OCI-LY7 (cell line): ENCODE results near the gene SMIM29. TPM values are rescaled to one million over a fixed set of nuclear protein-coding genes. Genes with fewer than 3 reads are reported as not detected.

ENCODE experiments used
- BruUV-seq: library from RNA; stranded (reverse); fragments of 400-500 nt; replicated peaks from 2 replicates; lab custom pipeline; 2021; lab: Mats Ljungman, UMichigan
- CTCF ChIA-PET: fragments of 300-600 bp; sonication (Branson Sonifier 250); formaldehyde crosslinking; loops from one replicate; lab custom pipeline; 2022; ENCODE audit warnings: antibody characterized with exemption; ENCODE audit not compliant: unreplicated experiment; lab: Charles Lee
- POLR2A ChIA-PET: fragments of 300-600 bp; sonication (Branson Sonifier 250); formaldehyde crosslinking; loops from one replicate; lab custom pipeline; 2022; ENCODE audit warnings: antibody characterized with exemption; lab: Charles Lee
- DNase-seq: peaks from one replicate; pipeline ENCODE4 v3.0.0-alpha.2; 2015; ENCODE audit warnings: low spot score
- H2AFZ ChIP-seq: fragments of 200-600 bp; sonication (generic), shearing (Covaris generic); 2 replicates; pipeline ENCODE4 v1.6.1; 2014; ENCODE audit warnings: mild to moderate bottlenecking, antibody characterized with exemption, low read length, moderate library complexity
- H3K27ac ChIP-seq: fragments of 200-600 bp; sonication (generic); 2 replicates; pipeline ENCODE4 v1.5.1; 2014; ENCODE audit warnings: mixed run types, low read depth, mild to moderate bottlenecking, moderate library complexity, low read length, inconsistent platforms; ENCODE audit not compliant: poor library complexity, severe bottlenecking
- H3K36me3 ChIP-seq: fragments of 200-600 bp; sonication (generic); 2 replicates; pipeline ENCODE4 v1.6.1; 2014; ENCODE audit warnings: mild to moderate bottlenecking, antibody characterized with exemption, low read length, moderate library complexity, mixed read lengths; ENCODE audit not compliant: insufficient read depth
- H3K4me1 ChIP-seq: fragments of 200-600 bp; sonication (generic); 2 replicates; pipeline ENCODE4 v1.5.1; 2014; ENCODE audit warnings: mild to moderate bottlenecking, low read length; ENCODE audit not compliant: insufficient read depth, poor library complexity, severe bottlenecking
- H3K4me2 ChIP-seq: fragments of 200-600 bp; sonication (generic); 2 replicates; pipeline ENCODE4 v1.6.1; 2014; ENCODE audit warnings: mild to moderate bottlenecking, low read length
- H3K4me3 ChIP-seq: fragments of 200-600 bp; sonication (generic); 2 replicates; pipeline ENCODE4 v1.5.1; 2014; ENCODE audit warnings: mild to moderate bottlenecking, low read depth, low read length; ENCODE audit not compliant: poor library complexity, severe bottlenecking
- H3K79me2 ChIP-seq: fragments of 200-600 bp; sonication (generic); 2 replicates; pipeline ENCODE4 v1.6.1; 2016; ENCODE audit warnings: low read depth, mild to moderate bottlenecking, low read length, moderate library complexity, mixed read lengths; ENCODE audit not compliant: insufficient read depth
- H3K9me2 ChIP-seq: fragments of 200-600 bp; sonication (generic); 2 replicates; pipeline ENCODE4 v1.6.1; 2016; ENCODE audit warnings: mild to moderate bottlenecking, low read length, mixed read lengths; ENCODE audit not compliant: insufficient read depth
- H3K9me3 ChIP-seq: fragments of 200-600 bp; sonication (generic); 2 replicates; pipeline ENCODE4 v1.6.1; 2014; ENCODE audit warnings: mild to moderate bottlenecking, mixed run types, low read length, mixed read lengths
- H4K20me1 ChIP-seq: fragments of 200-600 bp; sonication (generic); 2 replicates; pipeline ENCODE4 v1.6.1; 2014; ENCODE audit warnings: mild to moderate bottlenecking, antibody characterized with exemption, low read length, moderate library complexity, mixed read lengths; ENCODE audit not compliant: insufficient read depth
- EZH2phosphoT487 ChIP-seq: fragments of 200-600 bp; sonication (generic); IDR thresholded peaks from 2 replicates; pipeline ENCODE4 v1.6.1; 2018; ENCODE audit warnings: low read depth, borderline replicate concordance, mild to moderate bottlenecking, mixed run types, antibody characterized with exemption, low read length, moderate library complexity, mixed read lengths
- intact Hi-C: fragments of 100-400 bp; cut with micrococcal nuclease; formaldehyde crosslinking; loops from one replicate; pipeline ENCODE4 v1.10.0; 2022; ENCODE audit not compliant: unreplicated experiment
- total RNA-seq, 2 experiments: library from RNA; depleted of rRNA in 1 of 2; stranded (reverse); fragments of >200 nt in 1 of 2; shearing (Covaris generic) in 1 of 2; gene quantifications; 2 replicates each; pipeline ENCODE4 v1.2.3, GENCODE V29; 2014 to 2022
- TF ChIP-seq, protein P1 (sequence below): fragments of 200-600 bp; sonication (generic); conservative IDR thresholded peaks from 2 replicates; pipeline ENCODE4 v1.5.1; 2014; ENCODE audit warnings: mild to moderate bottlenecking, antibody characterized with exemption, low read length, moderate library complexity, mixed read lengths

SMIM29 gene
- total RNA-seq, 2 experiments from 2014 or later = 17.3 to 21.3 TPM

GRCh38 chr6:34238585-34239499 lies 10.0 kb downstream of the SMIM29 start:
- no peak for TF ChIP-seq EZH2phosphoT487
- TF ChIP-seq, protein P1, sequence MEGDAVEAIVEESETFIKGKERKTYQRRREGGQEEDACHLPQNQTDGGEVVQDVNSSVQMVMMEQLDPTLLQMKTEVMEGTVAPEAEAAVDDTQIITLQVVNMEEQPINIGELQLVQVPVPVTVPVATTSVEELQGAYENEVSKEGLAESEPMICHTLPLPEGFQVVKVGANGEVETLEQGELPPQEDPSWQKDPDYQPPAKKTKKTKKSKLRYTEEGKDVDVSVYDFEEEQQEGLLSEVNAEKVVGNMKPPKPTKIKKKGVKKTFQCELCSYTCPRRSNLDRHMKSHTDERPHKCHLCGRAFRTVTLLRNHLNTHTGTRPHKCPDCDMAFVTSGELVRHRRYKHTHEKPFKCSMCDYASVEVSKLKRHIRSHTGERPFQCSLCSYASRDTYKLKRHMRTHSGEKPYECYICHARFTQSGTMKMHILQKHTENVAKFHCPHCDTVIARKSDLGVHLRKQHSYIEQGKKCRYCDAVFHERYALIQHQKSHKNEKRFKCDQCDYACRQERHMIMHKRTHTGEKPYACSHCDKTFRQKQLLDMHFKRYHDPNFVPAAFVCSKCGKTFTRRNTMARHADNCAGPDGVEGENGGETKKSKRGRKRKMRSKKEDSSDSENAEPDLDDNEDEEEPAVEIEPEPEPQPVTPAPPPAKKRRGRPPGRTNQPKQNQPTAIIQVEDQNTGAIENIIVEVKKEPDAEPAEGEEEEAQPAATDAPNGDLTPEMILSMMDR = no peak
- no peak overlapping the region for H2AFZ ChIP-seq
- intact Hi-C loops = loop anchor here (10.0 kb wide), 1 partner anchor 436 kb away; no protein-coding TSS in a partner anchor
- H3K4me1 ChIP-seq = peaks cover 64% of the 10 kb centered on the region
- peak overlapping the region; percentile 97 for H3K4me3 ChIP-seq
- no peaks in the 10 kb centered on the region for H3K9me3 ChIP-seq
- H3K27ac ChIP-seq = peak overlapping the region; percentile 91
- H3K36me3 ChIP-seq = peaks cover 64% of the 10 kb centered on the region
- no peaks in the 10 kb centered on the region for H3K9me2 ChIP-seq
- peak overlapping the region; percentile 82 for H3K4me2 ChIP-seq
- BruUV-seq = no TSS peak
- H3K79me2 ChIP-seq = peaks cover 57% of the 10 kb centered on the region
- peaks cover 42% of the 10 kb centered on the region for H4K20me1 ChIP-seq
- CTCF ChIA-PET = no interaction called here
- POLR2A ChIA-PET = no interaction called here
- no peak for DNase-seq

DNA sequence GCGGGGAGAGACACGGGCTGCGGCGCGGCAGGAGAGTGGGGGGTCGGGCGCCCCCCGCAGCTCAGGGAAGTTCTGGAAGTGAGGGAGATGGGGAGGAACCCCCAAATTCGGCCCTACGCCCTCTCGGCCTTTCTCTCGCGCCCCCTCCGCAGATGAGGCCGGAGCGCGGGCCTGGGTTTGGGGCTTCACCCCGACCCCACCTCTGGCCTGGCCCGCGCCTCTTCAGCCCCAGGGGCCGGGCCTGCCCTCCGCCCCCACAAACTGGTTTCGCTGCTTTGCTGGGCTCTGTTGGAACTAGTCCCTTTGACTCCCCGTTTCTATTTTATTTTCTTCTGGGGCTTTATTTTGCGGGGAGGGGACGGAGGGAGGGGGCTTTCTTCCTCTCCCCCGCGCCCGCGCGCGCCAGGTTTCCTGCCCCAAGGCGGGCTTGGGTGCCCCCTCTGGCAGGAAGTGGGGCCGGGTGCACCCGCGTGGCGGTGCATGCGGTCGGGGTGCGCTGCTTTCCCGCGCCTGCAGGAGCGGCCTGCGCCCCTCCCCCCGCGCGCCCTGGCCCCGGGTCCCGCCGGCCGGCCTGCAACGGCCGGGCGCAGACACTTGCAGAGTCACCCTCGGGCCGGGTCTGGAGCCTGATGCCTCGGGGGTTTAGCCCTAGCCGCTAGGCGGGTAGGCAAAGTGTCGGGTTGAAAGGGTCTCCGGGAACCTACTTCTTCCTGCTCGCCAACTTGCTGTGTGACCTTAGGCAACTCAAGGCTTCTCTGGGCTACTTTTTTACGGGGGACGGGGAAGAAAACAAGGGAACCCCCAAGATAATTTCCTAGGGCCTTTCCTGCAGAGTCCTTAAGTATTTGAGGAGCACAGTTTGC lies 10.9 kb downstream of the SMIM29 start:
- peaks cover 42% of the 10 kb centered on the region for H4K20me1 ChIP-seq
- ChIA-PET POLR2A (no interaction called here), CTCF (interaction anchor here (1.0 kb wide), 1 partner anchor 49 kb away, joined by 5 read pairs; no protein-coding TSS in a partner anchor)
- peak; percentile 90 for DNase-seq
- H3K9me2 ChIP-seq = no peaks in the 10 kb centered on the region
- H3K36me3 ChIP-seq = peaks cover 55% of the 10 kb centered on the region
- no TSS peak for BruUV-seq
- TF ChIP-seq, protein P1 = peak; percentile 67
- no peak for TF ChIP-seq EZH2phosphoT487
- peak overlapping the region; percentile 97 for H3K4me3 ChIP-seq
- H3K9me3 ChIP-seq = no peaks in the 10 kb centered on the region
- intact Hi-C loops = loop anchor here (2.0 to 10.0 kb wide), 2 partner anchors 41 to 437 kb away; no protein-coding TSS in a partner anchor
- H3K4me1 ChIP-seq = peaks cover 56% of the 10 kb centered on the region
- H3K4me2 ChIP-seq = peak overlapping the region; percentile 82
- H3K79me2 ChIP-seq = peaks cover 57% of the 10 kb centered on the region
- peak overlapping the region; percentile 91 for H3K27ac ChIP-seq
- no peak overlapping the region for H2AFZ ChIP-seq
